OCI-LY1 (cell line): ENCODE results near the gene CLASP2.
"Not testable (repeated sequence)": the region's sequence is repeated elsewhere in the genome, so short reads cannot be mapped to it uniquely, and the experiment has no call there.

ENCODE experiments used
- CTCF ChIP-seq: fragments of 200-600 bp; sonication (generic), shearing (Covaris generic); IDR thresholded peaks from 2 replicates; pipeline ENCODE4 v1.5.1; 2017; ENCODE audit warnings: mild to moderate bottlenecking, antibody characterized with exemption, low read length, moderate library complexity, mixed read lengths
- EZH2 ChIP-seq: fragments of 200-600 bp; sonication (generic), shearing (Covaris generic); IDR thresholded peaks from 2 replicates; pipeline ENCODE4 v1.8.0; 2017; ENCODE audit warnings: borderline replicate concordance, mixed run types, mild to moderate bottlenecking, antibody characterized with exemption, low read length, moderate library complexity, mixed read lengths

GRCh38 chr3:33754391-33754790, 36.3 kb upstream of the CLASP2 start:
- not testable (repeated sequence) for TF ChIP-seq CTCF, EZH2
